Astrocyte (in vitro differentiated cells and primary cell): Measurements from ENCODE around the gene KRTAP5-3.

Experiments used
- EZH2 ChIP-seq: IDR thresholded peaks from 2 replicates; pipeline ENCODE4 v1.6.1; 2012; ENCODE audit warnings: mild to moderate bottlenecking, low read length, inconsistent platforms; ENCODE audit not compliant: insufficient read depth
- TF ChIP-seq, protein P1 (sequence below): IDR thresholded peaks from 2 replicates; pipeline ENCODE4 v1.5.1; 2011; ENCODE audit warnings: low read depth, mild to moderate bottlenecking, inconsistent platforms, low read length, moderate library complexity; ENCODE audit not compliant: insufficient read depth

DNA sequence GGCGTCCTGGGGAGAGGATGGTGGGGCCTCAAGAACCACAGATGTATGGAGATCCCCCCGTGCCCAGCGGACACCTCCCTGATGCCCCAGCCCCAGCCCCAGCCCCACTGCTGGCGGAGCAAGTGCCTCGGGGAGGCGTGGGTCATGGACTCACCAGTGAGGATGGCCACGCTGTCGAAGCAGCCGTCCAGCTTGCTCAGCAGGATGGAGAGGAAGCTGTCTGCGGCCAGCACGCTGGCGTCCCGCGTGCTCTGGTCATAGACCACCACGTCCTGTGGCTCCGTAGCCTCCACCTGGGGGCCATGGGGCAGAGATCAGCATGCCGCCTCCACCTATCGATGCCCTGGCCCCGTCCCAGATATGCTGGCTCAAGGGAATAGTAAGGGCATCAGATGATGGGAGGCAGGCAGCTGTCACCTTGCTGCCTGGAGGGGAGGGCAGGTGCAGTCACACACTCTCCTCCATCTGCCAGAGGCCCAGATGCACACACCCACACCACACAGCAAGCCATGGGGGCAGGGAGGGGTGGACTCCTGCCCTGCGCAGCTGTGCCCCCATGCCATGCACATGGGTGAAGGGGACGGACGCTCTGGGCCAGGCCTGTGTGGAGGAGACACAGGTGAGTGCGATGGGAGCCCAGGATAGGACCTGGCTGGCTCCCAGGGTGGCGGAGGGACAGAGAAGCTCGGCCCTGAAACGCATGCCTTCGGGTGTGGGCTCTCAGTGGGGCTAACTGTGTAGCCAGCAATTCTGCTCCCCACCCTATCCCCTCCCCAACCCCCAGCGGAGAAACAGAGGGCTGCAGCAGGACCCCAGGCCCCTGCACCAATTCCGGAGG, 44.3 kb downstream of the KRTAP5-3 start:
- TF ChIP-seq, protein P1, sequence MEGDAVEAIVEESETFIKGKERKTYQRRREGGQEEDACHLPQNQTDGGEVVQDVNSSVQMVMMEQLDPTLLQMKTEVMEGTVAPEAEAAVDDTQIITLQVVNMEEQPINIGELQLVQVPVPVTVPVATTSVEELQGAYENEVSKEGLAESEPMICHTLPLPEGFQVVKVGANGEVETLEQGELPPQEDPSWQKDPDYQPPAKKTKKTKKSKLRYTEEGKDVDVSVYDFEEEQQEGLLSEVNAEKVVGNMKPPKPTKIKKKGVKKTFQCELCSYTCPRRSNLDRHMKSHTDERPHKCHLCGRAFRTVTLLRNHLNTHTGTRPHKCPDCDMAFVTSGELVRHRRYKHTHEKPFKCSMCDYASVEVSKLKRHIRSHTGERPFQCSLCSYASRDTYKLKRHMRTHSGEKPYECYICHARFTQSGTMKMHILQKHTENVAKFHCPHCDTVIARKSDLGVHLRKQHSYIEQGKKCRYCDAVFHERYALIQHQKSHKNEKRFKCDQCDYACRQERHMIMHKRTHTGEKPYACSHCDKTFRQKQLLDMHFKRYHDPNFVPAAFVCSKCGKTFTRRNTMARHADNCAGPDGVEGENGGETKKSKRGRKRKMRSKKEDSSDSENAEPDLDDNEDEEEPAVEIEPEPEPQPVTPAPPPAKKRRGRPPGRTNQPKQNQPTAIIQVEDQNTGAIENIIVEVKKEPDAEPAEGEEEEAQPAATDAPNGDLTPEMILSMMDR, result no peak
- no peak for TF ChIP-seq EZH2
